MM.1S (cell line): ENCODE data around the gene PDGFD.

ENCODE experiments used
- EZH2phosphoT487 ChIP-seq: fragments of 300-600 bp; sonication (generic); IDR thresholded peaks from 2 replicates; pipeline ENCODE4 v1.6.1; 2018; ENCODE audit warnings: antibody characterized with exemption, low read length
- TF ChIP-seq, protein P1 (sequence below): fragments of 300-600 bp; sonication (generic); IDR thresholded peaks from 2 replicates; pipeline ENCODE4 v1.5.1; 2016; ENCODE audit warnings: antibody characterized with exemption, low read length, mixed read lengths

DNA sequence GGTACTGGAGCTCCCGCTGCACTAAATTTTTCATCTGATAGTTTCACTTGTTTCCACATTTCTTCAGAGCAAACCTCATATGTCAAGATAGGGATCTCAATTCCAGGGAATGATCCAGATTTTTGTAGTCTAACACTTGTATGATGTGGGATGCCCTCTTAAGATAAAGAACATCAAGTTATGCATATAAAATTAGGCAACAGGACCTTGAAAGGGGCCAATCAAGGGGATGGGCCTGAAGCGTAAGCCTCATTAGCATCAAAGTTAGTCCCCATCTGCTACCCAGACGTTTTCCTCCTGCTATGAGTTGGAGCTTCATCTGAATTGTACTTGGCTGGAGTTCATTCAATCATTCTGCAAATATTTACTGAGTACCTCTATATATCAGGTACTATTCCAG lies 17.5 kb downstream of the PDGFD start:
- TF ChIP-seq, protein P1, sequence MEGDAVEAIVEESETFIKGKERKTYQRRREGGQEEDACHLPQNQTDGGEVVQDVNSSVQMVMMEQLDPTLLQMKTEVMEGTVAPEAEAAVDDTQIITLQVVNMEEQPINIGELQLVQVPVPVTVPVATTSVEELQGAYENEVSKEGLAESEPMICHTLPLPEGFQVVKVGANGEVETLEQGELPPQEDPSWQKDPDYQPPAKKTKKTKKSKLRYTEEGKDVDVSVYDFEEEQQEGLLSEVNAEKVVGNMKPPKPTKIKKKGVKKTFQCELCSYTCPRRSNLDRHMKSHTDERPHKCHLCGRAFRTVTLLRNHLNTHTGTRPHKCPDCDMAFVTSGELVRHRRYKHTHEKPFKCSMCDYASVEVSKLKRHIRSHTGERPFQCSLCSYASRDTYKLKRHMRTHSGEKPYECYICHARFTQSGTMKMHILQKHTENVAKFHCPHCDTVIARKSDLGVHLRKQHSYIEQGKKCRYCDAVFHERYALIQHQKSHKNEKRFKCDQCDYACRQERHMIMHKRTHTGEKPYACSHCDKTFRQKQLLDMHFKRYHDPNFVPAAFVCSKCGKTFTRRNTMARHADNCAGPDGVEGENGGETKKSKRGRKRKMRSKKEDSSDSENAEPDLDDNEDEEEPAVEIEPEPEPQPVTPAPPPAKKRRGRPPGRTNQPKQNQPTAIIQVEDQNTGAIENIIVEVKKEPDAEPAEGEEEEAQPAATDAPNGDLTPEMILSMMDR = no peak
- TF ChIP-seq EZH2phosphoT487 = no peak
